AG04450 (cell line): Measurements from ENCODE around the gene KCND3. TPM values are rescaled to one million over a fixed set of nuclear protein-coding genes. Genes with fewer than 3 reads are reported as not detected.

Experiments used
- CTCF ChIA-PET: fragments of 300-600, 350-600 bp; formaldehyde crosslinking; extraction: SDS; loops from one replicate; lab custom pipeline; 2022; ENCODE audit warnings: antibody characterized with exemption, inconsistent platforms; lab: Charles Lee
- POLR2A ChIA-PET: fragments of 350-600 bp; formaldehyde crosslinking; extraction: SDS; loops from one replicate; lab custom pipeline; 2021; ENCODE audit warnings: antibody characterized with exemption, inconsistent platforms; lab: Yijun Ruan, JAX
- DNase-seq: peaks from one replicate; pipeline ENCODE4 v3.0.0-alpha.2; 2011; ENCODE audit warnings: low read depth, low spot score
- H3K27ac ChIP-seq: one replicate; pipeline ENCODE4 v1.5.1; 2012; ENCODE audit warnings: low read depth, low read length, control low read depth
- H3K27me3 ChIP-seq: one replicate; pipeline ENCODE4 v1.6.0; 2012; ENCODE audit warnings: low read length; ENCODE audit not compliant: control insufficient read depth, insufficient read depth
- H3K4me3 ChIP-seq: 2 replicates; pipeline ENCODE4 v1.5.1; 2011; ENCODE audit warnings: mild to moderate bottlenecking, low read depth, low read length, control low read depth
- H3K9me3 ChIP-seq: 2 replicates; pipeline ENCODE4 v1.5.1; 2012; ENCODE audit warnings: low read length; ENCODE audit not compliant: control insufficient read depth, insufficient read depth
- polyA plus RNA-seq: library from polyadenylated mRNA; depleted of rRNA; stranded (reverse); fragments of >200 nt; gene quantifications from 2 replicates; pipeline ENCODE4 v1.2.3, GENCODE V29; 2011
- TF ChIP-seq, protein P1 (sequence below): IDR thresholded peaks from 2 replicates; pipeline ENCODE4 v1.5.1; 2011; ENCODE audit warnings: low read depth, low read length, control low read depth, inconsistent platforms

The KCND3 gene
- polyA plus RNA-seq, 1 experiment = 0.02 TPM

DNA sequence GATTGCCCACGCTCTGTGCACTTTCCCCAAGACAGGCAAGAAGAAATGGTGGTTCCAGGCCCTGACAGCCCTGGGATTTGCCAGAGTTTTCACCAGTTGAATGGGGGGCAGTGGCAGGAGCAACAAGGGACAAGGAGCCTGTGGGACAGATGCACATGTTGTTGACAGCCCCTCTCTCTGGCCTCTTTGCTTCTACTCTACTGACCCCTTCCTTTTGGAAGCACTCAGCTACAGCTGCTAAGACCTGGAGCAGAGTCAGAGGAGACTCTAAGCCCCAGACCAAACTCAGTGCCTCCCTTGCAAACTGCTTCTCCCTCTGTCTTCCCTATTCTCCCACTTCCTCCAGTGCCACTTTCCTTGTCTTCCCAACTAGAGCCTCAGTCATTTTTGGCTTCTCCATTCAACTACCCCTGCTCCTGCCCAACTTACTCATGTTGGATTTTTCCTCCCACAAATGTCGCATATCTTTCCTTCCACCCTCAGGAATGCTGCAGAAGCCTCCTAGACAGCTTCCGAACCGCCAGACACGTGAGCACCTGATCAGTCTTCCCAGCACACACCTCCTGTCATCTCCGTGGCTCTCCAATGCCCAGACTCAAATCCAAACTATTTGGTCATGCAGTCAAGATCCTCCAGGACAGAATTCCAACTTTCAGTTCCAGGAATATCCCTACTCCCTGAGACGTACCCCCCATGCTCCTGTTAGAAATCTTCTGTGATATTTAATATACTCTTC is 259.4 kb downstream of the KCND3 start:
- CTCF ChIA-PET = interaction anchor here (1.5 to 10.1 kb wide), 4 partner anchors 15 to 248 kb away, joined by 4 to 80 read pairs (median 13); no protein-coding TSS in a partner anchor
- TF ChIP-seq, protein P1, sequence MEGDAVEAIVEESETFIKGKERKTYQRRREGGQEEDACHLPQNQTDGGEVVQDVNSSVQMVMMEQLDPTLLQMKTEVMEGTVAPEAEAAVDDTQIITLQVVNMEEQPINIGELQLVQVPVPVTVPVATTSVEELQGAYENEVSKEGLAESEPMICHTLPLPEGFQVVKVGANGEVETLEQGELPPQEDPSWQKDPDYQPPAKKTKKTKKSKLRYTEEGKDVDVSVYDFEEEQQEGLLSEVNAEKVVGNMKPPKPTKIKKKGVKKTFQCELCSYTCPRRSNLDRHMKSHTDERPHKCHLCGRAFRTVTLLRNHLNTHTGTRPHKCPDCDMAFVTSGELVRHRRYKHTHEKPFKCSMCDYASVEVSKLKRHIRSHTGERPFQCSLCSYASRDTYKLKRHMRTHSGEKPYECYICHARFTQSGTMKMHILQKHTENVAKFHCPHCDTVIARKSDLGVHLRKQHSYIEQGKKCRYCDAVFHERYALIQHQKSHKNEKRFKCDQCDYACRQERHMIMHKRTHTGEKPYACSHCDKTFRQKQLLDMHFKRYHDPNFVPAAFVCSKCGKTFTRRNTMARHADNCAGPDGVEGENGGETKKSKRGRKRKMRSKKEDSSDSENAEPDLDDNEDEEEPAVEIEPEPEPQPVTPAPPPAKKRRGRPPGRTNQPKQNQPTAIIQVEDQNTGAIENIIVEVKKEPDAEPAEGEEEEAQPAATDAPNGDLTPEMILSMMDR = no peak
- H3K9me3 ChIP-seq = no peaks in the 10 kb centered on the region
- no peaks in the 10 kb centered on the region for H3K27me3 ChIP-seq
- no peak overlapping the region for H3K4me3 ChIP-seq
- H3K27ac ChIP-seq = no peak overlapping the region
- DNase-seq = no peak
- POLR2A ChIA-PET = no interaction called here

DNA sequence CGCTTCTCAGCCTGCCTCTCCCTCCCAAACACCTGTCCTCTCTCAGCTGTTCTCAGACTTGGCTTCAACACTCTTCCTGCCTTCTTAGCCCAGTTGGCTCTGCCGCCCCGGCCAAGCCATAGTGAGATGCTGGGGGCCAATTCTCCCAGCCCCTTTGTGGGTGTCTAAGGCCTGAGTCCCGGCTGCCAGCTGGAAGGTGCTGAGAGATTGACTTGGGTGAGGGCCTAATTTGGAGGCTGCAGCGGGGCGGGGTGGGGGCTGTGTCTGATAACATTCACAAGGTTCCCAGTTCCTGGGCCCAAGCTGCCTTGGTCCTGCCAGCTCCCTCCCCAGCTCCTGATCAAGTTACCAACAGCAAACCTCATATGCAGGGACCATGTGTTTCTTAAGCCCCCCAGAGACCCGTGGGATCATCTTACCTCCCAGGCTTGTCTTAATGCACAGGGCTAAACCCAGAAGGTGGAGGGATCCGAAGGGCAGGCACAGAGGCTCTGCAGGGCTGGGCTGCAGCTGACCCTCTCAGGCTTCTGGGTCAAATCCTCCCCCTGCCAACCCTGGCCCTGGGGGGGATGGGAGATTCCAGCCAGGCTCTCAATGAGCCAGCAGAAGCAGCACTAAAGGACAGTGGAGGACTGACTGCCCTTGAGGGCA is 260.1 kb downstream of the KCND3 start:
- DNase-seq = no peak
- CTCF ChIA-PET = interaction anchor here (1.5 to 3.0 kb wide), 3 partner anchors 14 to 247 kb away, joined by 4 to 14 read pairs (median 12); no protein-coding TSS in a partner anchor
- TF ChIP-seq, protein P1 = no peak
- POLR2A ChIA-PET = no interaction called here
- no peaks in the 10 kb centered on the region for H3K9me3 ChIP-seq
- no peak overlapping the region for H3K27ac ChIP-seq
- no peaks in the 10 kb centered on the region for H3K27me3 ChIP-seq
- H3K4me3 ChIP-seq = no peak overlapping the region

DNA sequence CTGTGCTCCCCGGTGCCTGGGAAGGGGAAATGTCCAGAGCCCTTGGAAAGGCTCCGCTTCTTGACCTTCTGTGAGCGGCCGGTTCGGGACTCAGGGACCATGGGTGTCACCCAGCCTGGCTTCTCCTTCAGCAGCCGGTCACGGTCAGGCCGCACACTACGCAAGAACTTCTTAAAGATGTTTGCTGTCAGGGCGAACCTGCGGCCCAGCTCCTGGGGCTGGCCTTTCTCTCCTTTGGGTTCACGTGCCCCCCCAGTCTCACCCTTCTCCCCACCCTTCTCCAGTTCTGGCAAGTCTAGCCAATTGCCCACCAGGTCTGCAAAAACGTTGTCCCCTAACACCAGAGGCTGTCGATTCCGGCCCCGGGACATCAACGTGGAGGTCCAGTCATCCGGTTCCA is 262.4 kb downstream of the KCND3 start:
- no peaks in the 10 kb centered on the region for H3K27me3 ChIP-seq
- H3K9me3 ChIP-seq = no peaks in the 10 kb centered on the region
- no peak overlapping the region for H3K4me3 ChIP-seq
- TF ChIP-seq, protein P1 = no peak
- POLR2A ChIA-PET = no interaction called here
- H3K27ac ChIP-seq = no peak overlapping the region
- CTCF ChIA-PET = interaction anchor here (3.1 kb wide), 1 partner anchor 12 kb away, joined by 27 read pairs; no protein-coding TSS in a partner anchor
- DNase-seq = no peak

DNA sequence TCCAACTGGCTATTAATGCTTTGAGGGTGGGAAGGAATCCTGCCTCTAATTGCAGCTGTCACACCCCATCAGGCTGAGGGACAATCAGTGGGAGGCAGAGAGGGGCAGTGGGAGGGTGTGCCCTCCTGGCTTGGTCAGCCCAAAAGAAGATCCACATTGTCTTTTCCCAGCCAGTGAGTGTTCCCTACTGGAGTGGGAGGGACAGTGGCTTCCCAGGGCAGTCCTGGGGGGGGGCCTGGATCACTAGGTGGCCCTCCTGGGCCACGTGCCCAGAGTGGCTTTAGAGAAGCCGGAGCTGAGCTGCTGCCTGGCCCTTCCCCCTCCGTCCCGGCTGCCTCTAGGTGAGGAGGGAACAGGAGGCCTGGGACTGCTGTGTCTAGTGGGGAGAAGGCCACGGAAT is 264.3 kb downstream of the KCND3 start:
- CTCF ChIA-PET = interaction anchor here (1.0 to 3.1 kb wide), 2 partner anchors 10 to 243 kb away, joined by 3 to 27 read pairs; no protein-coding TSS in a partner anchor
- H3K27ac ChIP-seq = no peak overlapping the region
- POLR2A ChIA-PET = no interaction called here
- no peak overlapping the region for H3K4me3 ChIP-seq
- TF ChIP-seq, protein P1 = no peak
- no peaks in the 10 kb centered on the region for H3K27me3 ChIP-seq
- H3K9me3 ChIP-seq = no peaks in the 10 kb centered on the region
- DNase-seq = no peak

DNA sequence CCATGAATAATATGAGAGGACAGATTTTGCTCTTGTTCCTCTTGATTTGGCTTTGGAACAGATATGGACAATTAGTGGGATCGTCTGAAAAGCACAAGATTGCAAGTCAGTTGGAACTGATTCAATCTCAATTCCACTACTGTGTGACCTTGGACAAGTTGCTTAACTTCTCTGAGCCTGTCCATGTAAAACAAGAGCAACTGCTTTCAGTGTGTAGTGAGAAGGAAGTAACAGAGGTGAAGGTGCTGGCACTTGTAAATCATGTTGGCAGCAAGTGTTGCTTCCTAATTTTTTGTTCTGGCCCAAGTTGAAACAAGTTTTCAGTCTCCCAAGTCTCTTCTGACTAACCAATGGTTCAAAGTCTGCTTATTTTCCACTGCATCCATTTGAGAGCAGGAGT is 265.6 kb downstream of the KCND3 start:
- DNase-seq = no peak
- no peak overlapping the region for H3K4me3 ChIP-seq
- H3K9me3 ChIP-seq = no peaks in the 10 kb centered on the region
- CTCF ChIA-PET = interaction anchor here (1.1 kb wide), 1 partner anchor 9 kb away, joined by 5 read pairs; no protein-coding TSS in a partner anchor
- no peaks in the 10 kb centered on the region for H3K27me3 ChIP-seq
- POLR2A ChIA-PET = no interaction called here
- H3K27ac ChIP-seq = no peak overlapping the region
- TF ChIP-seq, protein P1 = no peak
